ENCODE data around the gene ILK.

Gene ILK

GRCh38 chr11:6574816-6575715 lies 28.5 kb upstream of the ILK start:
- no peak for DNase-seq (ENCODE audit: low spot score)

- DNase-seq (ENCODE audit: low spot score) = peak; percentile 97
Observed at GRCh38 chr11:6576471-6577373, 26.9 kb upstream of the ILK start.

GRCh38 chr11:6578134-6578533 lies 25.4 kb upstream of the ILK start:
- DNase-seq (ENCODE audit: low spot score) = no peak

- DNase-seq (ENCODE audit: low spot score) = no peak
Observed at GRCh38 chr11:6579681-6580080, 23.9 kb upstream of the ILK start.

- no peak for DNase-seq (ENCODE audit: low spot score)
Observed at GRCh38 chr11:6583584-6583983, 20.0 kb upstream of the ILK start.

GRCh38 chr11:6584528-6584927 lies 19.0 kb upstream of the ILK start:
- DNase-seq (ENCODE audit: low spot score) = no peak

- DNase-seq (ENCODE audit: low spot score) = peak; percentile 71
Observed at GRCh38 chr11:6586434-6587359, 16.9 kb upstream of the ILK start.

GRCh38 chr11:6587360-6587953 lies 16.1 kb upstream of the ILK start:
- DNase-seq (ENCODE audit: low spot score) = no peak

GRCh38 chr11:6588018-6588417 lies 15.6 kb upstream of the ILK start:
- DNase-seq (ENCODE audit: low spot score) = no peak

- no peak for DNase-seq (ENCODE audit: low spot score)
Observed at GRCh38 chr11:6594142-6594768, 9.3 kb upstream of the ILK start.

- DNase-seq (ENCODE audit: low spot score) = peak; percentile 69
Observed at GRCh38 chr11:6596239-6596877, 7.2 kb upstream of the ILK start.

GRCh38 chr11:6598555-6598954 lies 5.0 kb upstream of the ILK start:
- DNase-seq (ENCODE audit: low spot score) = no peak

- DNase-seq (ENCODE audit: low spot score) = no peak
Observed at GRCh38 chr11:6599449-6599848, 4.1 kb upstream of the ILK start.

GRCh38 chr11:6599881-6600390 lies 3.6 kb upstream of the ILK start:
- no peak for DNase-seq (ENCODE audit: low spot score)

- DNase-seq (ENCODE audit: low spot score) = no peak
Observed at GRCh38 chr11:6601041-6601461, 2.5 kb upstream of the ILK start.

GRCh38 chr11:6602096-6602940 lies 1.3 kb upstream of the ILK start:
- no peak for DNase-seq (ENCODE audit: low spot score)

GRCh38 chr11:6604081-6604626 lies 580 bp downstream of the ILK start:
- peak; percentile 76 for DNase-seq (ENCODE audit: low spot score)

GRCh38 chr11:6604790-6605189 lies 1.2 kb downstream of the ILK start:
- DNase-seq (ENCODE audit: low spot score) = no peak

Measured in globus pallidus (tissue), 1 donor.